Measurements from ENCODE around the gene ARHGAP9.

- TF ChIP-seq CTCF (conservative IDR thresholded peaks at IDR 0.05; ENCODE audit: low read length) (no peak), EZH2phosphoT487 (IDR thresholded peaks at IDR 0.05; ENCODE audit: borderline replicate concordance) (no peak)
Observed at GRCh38 chr12:57444744-57445143, 34.9 kb downstream of the ARHGAP9 start.

Measured in Loucy (cell line).